ENCODE measurements around the gene MED6. TPM values are rescaled to one million over a fixed set of nuclear protein-coding genes. Genes with fewer than 3 reads are reported as not detected.
A peak's percentile ranks its signal among the peaks of the same experiment; 100 is the strongest.

Gene MED6
- total RNA-seq, 4 donors from 2014 or later: 38.1 to 76.0 (median 42.1) TPM

- H3K4me1 ChIP-seq: peaks cover 17% of the 10 kb centered on the region
- 47% methylated on average over 2 of the region's 2 CpGs for WGBS
- no peak for TF ChIP-seq EP300 (IDR thresholded peaks at IDR 0.05)
- TF ChIP-seq POLR2AphosphoS5 (IDR thresholded peaks at IDR 0.05): no peak
- no peak for TF ChIP-seq CTCF (IDR thresholded peaks at IDR 0.05)
- TF ChIP-seq POLR2A (IDR thresholded peaks at IDR 0.05): no peak
- no peak overlapping the region for H3K4me3 ChIP-seq
- no peaks in the 10 kb centered on the region for H3K36me3 ChIP-seq
- H3K27ac ChIP-seq: no peak overlapping the region
- H3K9me3 ChIP-seq: no peaks in the 10 kb centered on the region
- peaks cover 39% of the 10 kb centered on the region for H3K27me3 ChIP-seq
- DNase-seq (ENCODE audit: low spot score in 2 of 2): no peak
These were observed 38.0 kb upstream of the MED6 start for GRCh38 chr14:70638416-70638815.

GRCh38 chr14:70635971-70636595, 35.6 kb upstream of the MED6 start:
- DNase-seq (ENCODE audit: low spot score in 2 of 2): no peak
- Histone ChIP-seq H3K4me3 (no peak overlapping the region), H3K36me3 (no peaks in the 10 kb centered on the region), H3K27ac (no peak overlapping the region), H3K27me3 (peaks cover 29% of the 10 kb centered on the region), H3K4me1 (peaks cover 5% of the 10 kb centered on the region), H3K9me3 (no peaks in the 10 kb centered on the region)
- no peak for TF ChIP-seq POLR2A (IDR thresholded peaks at IDR 0.05)
- no peak for TF ChIP-seq POLR2AphosphoS5 (IDR thresholded peaks at IDR 0.05)
- no peak for TF ChIP-seq CTCF (IDR thresholded peaks at IDR 0.05)
- 95% methylated on average over 6 of the region's 6 CpGs for WGBS

DNA sequence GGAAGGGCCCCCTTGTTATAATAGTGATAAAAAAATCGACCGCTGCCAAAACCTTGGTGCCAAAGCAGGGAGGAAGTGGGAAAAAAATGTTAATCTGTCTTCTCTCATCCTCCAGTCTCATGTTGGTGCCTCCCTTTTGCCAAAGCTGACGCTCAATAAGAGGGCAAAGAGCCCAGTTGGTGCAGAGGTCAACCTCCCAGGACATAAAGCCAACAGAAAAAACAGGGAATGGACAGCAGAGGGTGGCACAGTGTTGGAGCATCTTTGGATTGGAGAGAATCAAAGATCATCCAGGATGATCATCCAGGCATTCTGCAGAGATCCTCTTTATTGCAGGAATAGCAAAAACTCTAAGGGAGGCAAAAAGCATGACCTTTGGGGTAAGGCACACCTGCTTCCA, 31.5 kb upstream of the MED6 start:
- no peak for DNase-seq (ENCODE audit: low spot score in 2 of 2)
- Histone ChIP-seq H3K27ac (no peak overlapping the region), H3K36me3 (no peaks in the 10 kb centered on the region), H3K4me3 (no peak overlapping the region), H3K4me1 (no peaks in the 10 kb centered on the region), H3K27me3 (no peaks in the 10 kb centered on the region), H3K9me3 (peaks cover under 1% of the 10 kb centered on the region)
- WGBS: 71% methylated on average over 3 of the region's 3 CpGs
- TF ChIP-seq POLR2A (IDR thresholded peaks at IDR 0.05) (no peak), CTCF (IDR thresholded peaks at IDR 0.05) (no peak), EP300 (IDR thresholded peaks at IDR 0.05) (no peak), POLR2AphosphoS5 (IDR thresholded peaks at IDR 0.05) (no peak)

- TF ChIP-seq CTCF (IDR thresholded peaks at IDR 0.05): no peak
- TF ChIP-seq POLR2A (IDR thresholded peaks at IDR 0.05): no peak
- no peak for TF ChIP-seq POLR2AphosphoS5 (IDR thresholded peaks at IDR 0.05)
- TF ChIP-seq EP300 (IDR thresholded peaks at IDR 0.05): no peak
- Histone ChIP-seq H3K4me3 (no peak overlapping the region), H3K36me3 (no peaks in the 10 kb centered on the region), H3K9me3 (peaks cover 6% of the 10 kb centered on the region), H3K27me3 (no peaks in the 10 kb centered on the region), H3K27ac (no peak overlapping the region), H3K4me1 (no peaks in the 10 kb centered on the region)
- WGBS: 65% methylated on average over 1 of the region's 1 CpG
- no peak for DNase-seq (ENCODE audit: low spot score in 2 of 2)
These were observed 24.5 kb upstream of the MED6 start for GRCh38 chr14:70624972-70625371.

DNA sequence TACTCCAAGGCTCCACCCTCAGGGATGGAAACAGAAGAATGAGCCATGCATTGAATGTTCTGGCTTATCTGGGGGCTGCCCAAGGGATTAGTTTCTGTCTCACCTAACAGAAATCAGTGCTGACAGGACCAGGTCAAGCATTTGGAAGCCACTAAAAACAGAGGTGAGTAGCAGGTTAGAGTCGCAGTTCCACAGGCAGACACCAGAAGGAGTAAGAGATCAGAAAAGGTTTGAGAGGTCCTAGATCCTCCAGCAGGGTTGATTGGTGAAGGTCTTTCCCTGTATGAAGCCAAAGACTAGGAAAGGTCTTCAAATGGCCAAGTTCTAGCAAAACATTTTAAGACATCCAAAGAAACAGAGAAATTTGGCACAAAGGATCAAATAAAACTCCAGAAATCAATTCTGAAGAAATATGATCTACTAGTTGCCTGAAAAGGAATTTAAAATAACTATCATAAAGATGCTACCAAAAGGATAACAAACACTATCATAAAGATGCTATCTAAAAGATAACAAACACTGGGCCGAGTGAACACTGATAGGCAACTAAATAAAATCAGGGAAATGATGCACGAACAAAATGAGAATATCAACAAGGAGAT, 21.8 kb upstream of the MED6 start:
- H3K4me1 ChIP-seq: no peaks in the 10 kb centered on the region
- no peak for DNase-seq (ENCODE audit: low spot score in 2 of 2)
- no peak overlapping the region for H3K4me3 ChIP-seq
- TF ChIP-seq POLR2A (IDR thresholded peaks at IDR 0.05) (no peak), POLR2AphosphoS5 (IDR thresholded peaks at IDR 0.05) (no peak), CTCF (IDR thresholded peaks at IDR 0.05) (peak; percentile 55 to 63), EP300 (IDR thresholded peaks at IDR 0.05) (no peak)
- H3K27me3 ChIP-seq: no peaks in the 10 kb centered on the region
- H3K27ac ChIP-seq: no peak overlapping the region
- WGBS: 38% methylated on average over 3 of the region's 3 CpGs
- H3K36me3 ChIP-seq: no peaks in the 10 kb centered on the region
- H3K9me3 ChIP-seq: peaks cover 6% of the 10 kb centered on the region

Measured in suprapubic skin (tissue), 4 donors.